Bronchial epithelial cell (primary cell): ENCODE measurements around the gene CAPZA1. TPM values are rescaled to one million over a fixed set of nuclear protein-coding genes. Genes with fewer than 3 reads are reported as not detected.

Source experiments
- DNase-seq: peaks from one replicate; pipeline ENCODE4 v3.0.0-alpha.2; 2010; ENCODE audit warnings: low read depth
- FAIRE-seq: peaks from 2 replicates; lab custom pipeline; 2011; peaks lifted over from hg19 to GRCh38; lab: Jason Lieb, UNC
- H3K27me3 ChIP-seq: 2 replicates; pipeline ENCODE4 v1.5.1; 2011; ENCODE audit warnings: low read length; ENCODE audit not compliant: control insufficient read depth, insufficient read depth
- H3K36me3 ChIP-seq: 2 replicates; pipeline ENCODE4 v1.5.1; 2011; ENCODE audit warnings: low read length; ENCODE audit not compliant: control insufficient read depth, insufficient read depth
- H3K4me3 ChIP-seq: 2 replicates; pipeline ENCODE4 v1.5.1; 2011; ENCODE audit warnings: mild to moderate bottlenecking, low read depth, low read length, control low read depth
- CTCF ChIP-seq: IDR thresholded peaks from 2 replicates; pipeline ENCODE4 v1.5.1; 2011; ENCODE audit warnings: mild to moderate bottlenecking, moderate library complexity, low read length, control low read depth, inconsistent platforms; ENCODE audit not compliant: insufficient read depth, severe bottlenecking
- total RNA-seq: library from RNA; depleted of rRNA; stranded (reverse); fragments of >200 nt; gene quantifications from 2 replicates; pipeline ENCODE4 v1.2.1, GENCODE V29; 2014

CAPZA1 gene
- 235 and 265 TPM in 2 replicates for total RNA-seq

- FAIRE-seq (no peak), DNase-seq (peak; percentile 84)
- H3K27me3 ChIP-seq = no peaks in the 10 kb centered on the region
- TF ChIP-seq CTCF = no peak
- H3K4me3 ChIP-seq = peak within 1 kb of the TSS; percentile 100
- no peaks in the 10 kb centered on the region for H3K36me3 ChIP-seq
Observed at GRCh38 chr1:112619518-112620376, at the start of gene CAPZA1. CAPZA1 (plus strand) TSS chr1:112619832; CDS start chr1:112619845, 13 bp downstream.

GRCh38 chr1:112575154-112575804 lies 44.4 kb upstream of the CAPZA1 start:
- Histone ChIP-seq H3K27me3 (no peaks in the 10 kb centered on the region), H3K4me3 (no peak overlapping the region), H3K36me3 (peaks cover 5% of the 10 kb centered on the region)
- FAIRE-seq = no peak
- peak; percentile 75 for DNase-seq
- TF ChIP-seq CTCF = no peak

- peaks cover 5% of the 10 kb centered on the region for H3K36me3 ChIP-seq
- FAIRE-seq = no peak
Observed at GRCh38 chr1:112576240-112576639, 43.4 kb upstream of the CAPZA1 start.

GRCh38 chr1:112579801-112580510 lies 39.7 kb upstream of the CAPZA1 start:
- TF ChIP-seq CTCF = no peak
- H3K36me3 ChIP-seq = peaks cover 3% of the 10 kb centered on the region
- DNase-seq = no peak
- H3K27me3 ChIP-seq = no peaks in the 10 kb centered on the region
- no peak overlapping the region for H3K4me3 ChIP-seq
- no peak for FAIRE-seq

More at GRCh38 chr1:112576240-112576639, 43.4 kb upstream of the CAPZA1 start:
- Histone ChIP-seq H3K27me3 (no peaks in the 10 kb centered on the region), H3K4me3 (no peak overlapping the region)
- DNase-seq = no peak
- TF ChIP-seq CTCF = no peak

GRCh38 chr1:112581586-112582192 lies 37.9 kb upstream of the CAPZA1 start:
- H3K36me3 ChIP-seq = peaks cover 3% of the 10 kb centered on the region
- peak; percentile 56 for DNase-seq
- TF ChIP-seq CTCF = no peak
- no peak overlapping the region for H3K4me3 ChIP-seq
- FAIRE-seq = no peak
- H3K27me3 ChIP-seq = no peaks in the 10 kb centered on the region
